ENCODE measurements around the gene SLC8A1. TPM values are rescaled to one million over a fixed set of nuclear protein-coding genes. Genes with fewer than 3 reads are reported as not detected.

SLC8A1 gene
- total and polyA plus RNA-seq, 2 donors (not counting 1 experiment from before 2014, with no cell fraction given), result 0.07 to 0.20 TPM

DNA sequence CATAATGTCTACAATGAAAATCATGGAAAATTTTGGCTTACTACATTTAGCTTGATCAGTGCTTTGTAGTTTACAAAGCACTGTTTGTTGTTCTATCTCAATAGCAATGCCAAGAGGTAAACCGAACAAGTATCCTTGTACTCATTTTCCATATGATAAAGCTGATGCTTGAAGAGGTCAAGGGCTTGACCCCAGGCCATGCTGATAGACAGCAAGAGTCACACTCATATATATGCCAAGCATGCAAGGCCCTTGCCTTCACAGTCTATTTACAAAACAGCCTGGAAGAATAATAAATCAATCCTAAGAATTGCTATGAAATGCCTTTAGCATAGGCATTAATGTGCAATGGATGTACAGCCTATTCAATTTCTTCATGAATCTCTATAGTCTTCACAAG lies 71.8 kb downstream of the SLC8A1 start:
- Histone ChIP-seq H3K9ac (ENCODE audit: low read length) (no peak overlapping the region), H3K27ac (ENCODE audit: low read length in 2 of 2) (no peak overlapping the region), H4K20me1 (ENCODE audit: control insufficient read depth, insufficient read depth, low read length, poor library complexity, severe bottlenecking) (no peaks in the 10 kb centered on the region), H3K4me2 (replicated peaks; ENCODE audit: low read depth, low read length, poor library complexity, severe bottlenecking) (no peak overlapping the region), H3K27me3 (replicated peaks in 1 of 4; ENCODE audit: control extremely low read depth in 1 of 4, control insufficient read depth in 3 of 4, insufficient read depth in 4 of 4, low read length in 3 of 4) (no peaks in the 10 kb centered on the region), H2AFZ (ENCODE audit: insufficient read depth, low read depth, low read length, poor library complexity, severe bottlenecking) (no peak overlapping the region), H3K4me1 (ENCODE audit: control insufficient read depth in 2 of 2, insufficient read depth in 2 of 2, low read length in 2 of 2) (no peaks in the 10 kb centered on the region), H3K36me3 (replicated peaks in 1 of 2; ENCODE audit: control extremely low read depth in 1 of 2, control insufficient read depth in 1 of 2, extremely low read depth in 1 of 2, insufficient read depth in 2 of 2, low read length in 1 of 2) (no peaks in the 10 kb centered on the region), H3K79me2 (ENCODE audit: control insufficient read depth, insufficient read depth, low read length) (no peaks in the 10 kb centered on the region), H3K4me3 (ENCODE audit: control extremely low read depth in 1 of 5, extremely low read depth in 1 of 5, insufficient read depth in 1 of 5, low read depth in 2 of 5, low read length in 4 of 5) (no peak overlapping the region), H3K9me3 (ENCODE audit: control extremely low read depth in 1 of 3, control insufficient read depth in 2 of 3, insufficient read depth in 1 of 3, low read length in 2 of 3) (peaks cover 0 to 19% (median 4%) of the 10 kb centered on the region in 3 donors)
- 88% methylated on average over 1 of the region's 1 CpG for WGBS (ENCODE audit: insufficient coverage)
- ChIA-PET POLR2A (no interaction called here), CTCF (no interaction called here)
- intact Hi-C loops (cut with micrococcal nuclease), result no loop called here
- Mint-ChIP-seq H3K4me1 (no peaks in the 10 kb centered on the region), H3K27me3 (no peaks in the 10 kb centered on the region), H3K4me3 (no peak overlapping the region), H3K9me3 (ENCODE audit: insufficient read depth) (peaks cover 7% of the 10 kb centered on the region), H3K27ac (no peak overlapping the region)
- ATAC-seq (ENCODE audit: low read depth) (no peak), DNase-seq (no peak)
- TF ChIP-seq, protein P1, sequence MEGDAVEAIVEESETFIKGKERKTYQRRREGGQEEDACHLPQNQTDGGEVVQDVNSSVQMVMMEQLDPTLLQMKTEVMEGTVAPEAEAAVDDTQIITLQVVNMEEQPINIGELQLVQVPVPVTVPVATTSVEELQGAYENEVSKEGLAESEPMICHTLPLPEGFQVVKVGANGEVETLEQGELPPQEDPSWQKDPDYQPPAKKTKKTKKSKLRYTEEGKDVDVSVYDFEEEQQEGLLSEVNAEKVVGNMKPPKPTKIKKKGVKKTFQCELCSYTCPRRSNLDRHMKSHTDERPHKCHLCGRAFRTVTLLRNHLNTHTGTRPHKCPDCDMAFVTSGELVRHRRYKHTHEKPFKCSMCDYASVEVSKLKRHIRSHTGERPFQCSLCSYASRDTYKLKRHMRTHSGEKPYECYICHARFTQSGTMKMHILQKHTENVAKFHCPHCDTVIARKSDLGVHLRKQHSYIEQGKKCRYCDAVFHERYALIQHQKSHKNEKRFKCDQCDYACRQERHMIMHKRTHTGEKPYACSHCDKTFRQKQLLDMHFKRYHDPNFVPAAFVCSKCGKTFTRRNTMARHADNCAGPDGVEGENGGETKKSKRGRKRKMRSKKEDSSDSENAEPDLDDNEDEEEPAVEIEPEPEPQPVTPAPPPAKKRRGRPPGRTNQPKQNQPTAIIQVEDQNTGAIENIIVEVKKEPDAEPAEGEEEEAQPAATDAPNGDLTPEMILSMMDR (IDR thresholded peaks at IDR 0.05), result no peak
- TF ChIP-seq EZH2 (IDR thresholded peaks at IDR 0.05; ENCODE audit: borderline replicate concordance, insufficient read depth, low read depth, low read length, poor library complexity, severe bottlenecking), result no peak

DNA sequence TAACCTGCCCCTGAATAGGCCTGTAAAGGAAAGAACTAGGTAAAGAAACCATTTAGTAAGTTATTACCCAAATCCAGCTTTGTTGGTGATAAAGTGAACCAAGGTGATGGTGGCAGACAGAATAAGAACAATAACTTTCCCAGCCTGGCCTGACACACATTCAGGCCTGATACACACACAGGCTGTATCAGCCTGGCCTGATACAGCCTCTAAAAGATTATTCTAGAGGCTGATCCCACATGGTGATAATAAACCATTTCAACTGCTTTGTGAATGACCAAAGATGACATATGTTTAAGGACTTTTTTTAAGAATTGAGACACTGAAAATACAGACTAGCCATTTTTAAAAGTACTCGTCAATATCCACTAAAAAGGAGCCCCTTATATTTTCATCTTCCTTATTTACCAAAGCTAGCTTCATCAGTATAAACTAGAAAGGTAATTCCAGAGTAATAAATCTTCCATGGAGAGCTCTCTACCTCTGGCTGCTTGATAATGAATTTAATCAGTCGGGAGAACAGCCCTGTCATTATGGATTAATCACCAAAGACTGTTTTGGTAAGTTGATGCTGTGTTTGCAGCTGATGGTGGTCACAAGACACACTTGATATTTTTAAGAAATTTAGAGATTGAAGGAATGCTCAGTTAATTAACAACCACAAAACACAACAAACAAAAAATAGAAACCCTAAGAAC lies 77.2 kb downstream of the SLC8A1 start:
- H3K4me3 Mint-ChIP-seq, result no peak overlapping the region
- H3K27me3 ChIP-seq (replicated peaks in 1 of 4; ENCODE audit: control extremely low read depth in 1 of 4, control insufficient read depth in 3 of 4, insufficient read depth in 4 of 4, low read length in 3 of 4), result no peaks in the 10 kb centered on the region
- POLR2A ChIA-PET, result no interaction called here
- CTCF ChIA-PET, result no interaction called here
- no peaks in the 10 kb centered on the region for H3K9me3 ChIP-seq (ENCODE audit: control extremely low read depth in 1 of 3, control insufficient read depth in 2 of 3, insufficient read depth in 1 of 3, low read length in 2 of 3)
- intact Hi-C loops (cut with micrococcal nuclease), result no loop called here
- no peak overlapping the region for H3K27ac ChIP-seq (ENCODE audit: low read length in 2 of 2)
- H2AFZ ChIP-seq (ENCODE audit: insufficient read depth, low read depth, low read length, poor library complexity, severe bottlenecking), result no peak overlapping the region
- no peaks in the 10 kb centered on the region for H3K36me3 ChIP-seq (replicated peaks in 1 of 2; ENCODE audit: control extremely low read depth in 1 of 2, control insufficient read depth in 1 of 2, extremely low read depth in 1 of 2, insufficient read depth in 2 of 2, low read length in 1 of 2)
- DNase-seq, result no peak
- H4K20me1 ChIP-seq (ENCODE audit: control insufficient read depth, insufficient read depth, low read length, poor library complexity, severe bottlenecking), result no peaks in the 10 kb centered on the region
- no peak for ATAC-seq (ENCODE audit: low read depth)
- no peaks in the 10 kb centered on the region for H3K79me2 ChIP-seq (ENCODE audit: control insufficient read depth, insufficient read depth, low read length)
- H3K27ac Mint-ChIP-seq, result no peak overlapping the region
- H3K4me1 Mint-ChIP-seq, result no peaks in the 10 kb centered on the region
- no peaks in the 10 kb centered on the region for H3K27me3 Mint-ChIP-seq
- WGBS (ENCODE audit: insufficient coverage), result no CpG with 5 or more reads among the region's 2 CpGs
- TF ChIP-seq, protein P1 (IDR thresholded peaks at IDR 0.05), result no peak
- TF ChIP-seq EZH2 (IDR thresholded peaks at IDR 0.05; ENCODE audit: borderline replicate concordance, insufficient read depth, low read depth, low read length, poor library complexity, severe bottlenecking), result no peak
- H3K4me1 ChIP-seq (ENCODE audit: control insufficient read depth in 2 of 2, insufficient read depth in 2 of 2, low read length in 2 of 2), result no peaks in the 10 kb centered on the region
- no peak overlapping the region for H3K4me3 ChIP-seq (ENCODE audit: control extremely low read depth in 1 of 5, extremely low read depth in 1 of 5, insufficient read depth in 1 of 5, low read depth in 2 of 5, low read length in 4 of 5)
- no peak overlapping the region for H3K4me2 ChIP-seq (replicated peaks; ENCODE audit: low read depth, low read length, poor library complexity, severe bottlenecking)
- no peaks in the 10 kb centered on the region for H3K9me3 Mint-ChIP-seq (ENCODE audit: insufficient read depth)
- no peak overlapping the region for H3K9ac ChIP-seq (ENCODE audit: low read length)

All from B cell (primary cell).